Measurements from ENCODE around the gene DSCAM.
"Not testable (repeated sequence)": the region's sequence is repeated elsewhere in the genome, so short reads cannot be mapped to it uniquely, and the experiment has no call there.

Gene DSCAM

GRCh38 chr21:40471103-40471502, 375.9 kb downstream of the DSCAM start:
- no peak for DNase-seq

- peak in 1 of 56 donors; percentile 5 for DNase-seq
Observed at GRCh38 chr21:40466893-40467483, 380.0 kb downstream of the DSCAM start.

GRCh38 chr21:40465382-40465781, 381.6 kb downstream of the DSCAM start:
- no peak for DNase-seq

DNA sequence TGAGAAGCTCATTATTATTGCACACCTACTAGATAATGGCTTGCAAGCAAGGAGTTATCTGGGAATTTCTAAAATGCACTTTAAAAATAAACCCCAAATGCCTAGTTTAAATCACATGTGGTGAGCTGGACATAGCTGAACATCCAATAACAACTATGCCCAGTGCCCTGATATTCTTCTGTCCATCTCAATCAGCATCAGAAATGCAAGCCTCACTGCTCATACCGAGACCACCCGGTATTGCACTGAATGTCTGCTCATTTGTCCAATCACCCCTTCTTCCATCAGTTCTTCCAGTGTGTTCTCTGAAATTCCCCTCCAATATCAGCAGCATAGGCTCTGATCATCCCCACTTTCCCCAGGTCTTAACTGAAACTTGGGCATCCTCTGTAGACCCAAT, 383.8 kb downstream of the DSCAM start:
- DNase-seq, result no peak

DNA sequence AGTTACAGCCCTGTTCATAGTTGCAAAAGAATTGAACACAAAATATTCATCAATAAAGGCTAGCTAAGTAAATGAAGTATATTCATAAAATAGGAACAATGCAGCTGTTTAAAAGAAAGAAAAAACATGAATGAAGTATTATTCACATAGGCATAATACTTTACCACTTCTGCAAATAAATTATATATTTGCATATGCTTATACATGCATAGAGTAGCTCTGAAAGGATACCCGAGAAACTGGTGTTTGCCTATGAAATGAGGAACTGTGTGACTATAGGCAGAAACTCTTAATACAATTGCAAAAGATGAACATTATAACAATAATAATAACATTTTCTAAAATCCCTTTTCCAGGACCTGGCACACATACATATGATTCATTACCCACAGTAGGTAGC, 385.9 kb downstream of the DSCAM start:
- DNase-seq, result no peak

DNA sequence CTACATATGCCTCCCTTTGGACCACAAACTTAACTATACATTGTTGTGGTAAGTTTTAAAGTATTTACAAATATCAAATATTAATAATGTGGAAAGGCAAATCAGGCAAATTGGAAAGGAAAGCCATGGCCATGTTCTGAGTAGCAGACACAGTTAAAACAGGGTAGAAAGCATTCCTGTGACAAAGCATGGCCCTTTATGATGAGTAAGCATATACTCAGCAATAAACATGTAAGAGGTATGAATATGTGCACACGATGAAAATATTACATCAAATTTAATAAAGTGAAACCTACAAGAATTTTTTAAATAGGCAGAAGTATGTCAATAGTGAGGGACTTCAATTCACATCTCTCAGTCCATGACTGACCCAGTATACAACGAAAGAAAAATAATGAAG, 389.2 kb downstream of the DSCAM start:
- DNase-seq, result no peak

GRCh38 chr21:40454057-40454456, 392.9 kb downstream of the DSCAM start:
- DNase-seq, result no peak

GRCh38 chr21:40453183-40453582, 393.8 kb downstream of the DSCAM start:
- no peak for DNase-seq

- no peak for DNase-seq
Observed at GRCh38 chr21:40452548-40452947, 394.4 kb downstream of the DSCAM start.

GRCh38 chr21:40447016-40447415, 399.9 kb downstream of the DSCAM start:
- DNase-seq, result no peak

GRCh38 chr21:40445349-40445921, 401.5 kb downstream of the DSCAM start:
- DNase-seq, result no peak

DNA sequence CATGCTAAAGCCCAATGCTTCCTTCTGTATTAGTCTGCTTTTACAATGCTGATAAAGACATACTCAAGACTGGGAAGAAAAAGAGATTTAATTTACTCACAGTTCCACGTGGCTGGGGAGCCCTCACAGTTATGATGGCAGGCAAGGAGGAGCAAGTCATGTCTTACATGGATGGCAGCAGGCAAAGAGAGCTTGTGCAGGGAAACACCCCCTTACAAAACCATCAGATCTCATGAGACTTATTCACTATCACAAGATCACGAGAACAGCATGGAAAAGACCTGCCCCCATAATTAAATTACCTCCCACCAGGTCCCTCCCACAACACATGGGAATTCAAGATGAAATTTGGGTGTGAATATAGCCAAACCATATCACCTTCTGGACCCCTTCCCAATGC, 407.4 kb downstream of the DSCAM start:
- DNase-seq, result not testable (repeated sequence)

- no peak for DNase-seq
Observed at GRCh38 chr21:40438616-40439015, 408.3 kb downstream of the DSCAM start.

DNA sequence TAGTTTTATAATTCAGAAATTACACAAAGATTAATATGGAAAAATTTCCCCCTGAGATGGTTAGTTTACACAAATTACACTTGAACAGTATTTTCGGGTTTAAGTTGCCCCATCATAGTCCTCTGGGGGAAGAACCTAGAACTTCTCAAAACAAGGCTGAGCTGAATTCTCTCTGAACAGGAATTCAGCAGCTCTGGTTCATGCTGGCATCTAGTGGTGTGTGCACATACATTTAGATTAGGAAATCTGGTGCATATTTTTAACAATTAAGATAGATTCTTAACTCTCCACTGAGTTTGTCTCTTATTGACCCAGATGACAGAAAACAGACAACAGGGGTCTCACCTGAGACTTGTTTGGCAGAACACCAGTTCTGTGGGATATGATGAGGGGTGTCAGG, 410.7 kb downstream of the DSCAM start:
- no peak for DNase-seq

GRCh38 chr21:40433538-40433937, 413.4 kb downstream of the DSCAM start:
- no peak for DNase-seq

- DNase-seq, result no peak
Observed at GRCh38 chr21:40425981-40426380, 421.0 kb downstream of the DSCAM start.

DNA sequence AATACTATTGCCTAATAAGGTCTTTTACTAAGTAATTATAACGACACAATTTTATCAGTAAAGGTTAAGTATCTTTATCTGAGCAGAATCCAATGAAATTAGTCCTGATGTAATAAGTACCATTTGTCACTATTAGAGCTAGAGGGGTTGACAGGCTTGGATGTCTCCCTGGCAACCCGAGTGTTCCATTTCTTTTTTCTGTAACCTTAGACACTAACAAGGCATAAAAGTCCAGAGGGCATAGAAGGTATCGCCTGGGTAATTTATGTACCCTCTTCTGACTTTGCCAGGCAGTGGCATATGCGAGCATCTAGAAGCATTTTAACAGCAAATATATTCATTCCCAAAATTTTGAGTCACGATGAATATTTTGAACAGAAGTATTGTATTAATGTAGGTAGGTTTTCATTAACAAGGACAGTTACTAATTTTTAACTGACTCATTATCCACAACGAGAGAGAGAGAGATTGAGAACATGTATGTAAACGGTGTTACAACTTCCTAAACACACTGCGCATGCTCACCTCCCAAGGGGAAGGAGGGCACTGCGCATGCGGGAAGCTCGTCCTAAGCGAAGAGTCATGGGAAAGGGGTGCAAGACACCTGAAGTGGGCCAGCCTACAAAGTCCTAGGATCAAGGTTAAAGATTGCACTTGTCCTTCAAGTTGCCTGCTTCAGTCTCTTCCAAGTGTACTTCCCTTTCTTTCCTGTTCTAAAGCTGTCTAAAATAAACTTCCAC, 423.9 kb downstream of the DSCAM start:
- peak in 32 of 56 donors; percentile 1 to 81 (median 22) for DNase-seq

DNA sequence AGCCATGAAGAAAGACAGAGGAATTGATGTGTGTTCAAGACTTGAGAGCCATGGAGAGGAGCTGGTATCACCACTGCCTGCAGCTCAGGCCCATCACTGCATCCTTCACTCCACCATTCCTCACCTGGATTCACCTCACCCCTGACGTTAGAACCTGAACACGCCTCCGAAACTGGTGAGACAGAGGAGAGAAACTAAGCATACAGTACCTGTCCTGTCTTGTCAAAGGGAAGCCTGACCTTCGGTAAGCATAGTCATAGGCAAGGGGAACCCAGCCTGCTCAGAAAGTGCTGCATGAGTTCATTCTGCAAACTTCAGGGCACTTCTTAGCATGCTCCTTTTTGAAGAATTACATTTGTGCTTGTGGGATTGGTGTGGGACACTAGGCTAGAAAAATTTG, 425.8 kb downstream of the DSCAM start:
- no peak for DNase-seq

DNA sequence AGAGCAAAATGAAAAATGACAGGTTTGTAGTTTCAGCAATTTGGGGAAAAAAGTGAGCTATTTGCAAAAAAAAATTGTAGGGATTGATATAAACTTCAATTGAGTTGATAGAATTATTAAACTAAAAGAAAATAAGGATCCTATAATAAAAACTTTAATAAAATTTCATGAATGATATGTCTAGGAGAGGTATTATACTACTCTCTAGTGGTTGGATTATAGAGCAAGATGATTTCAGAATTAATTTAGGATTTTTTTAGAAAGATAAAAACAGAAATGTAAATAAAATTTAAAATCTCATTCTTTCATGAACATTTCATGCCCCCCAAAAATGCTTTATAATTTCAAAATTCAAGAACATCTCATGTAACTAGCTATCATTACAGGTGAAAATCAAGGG, 430.4 kb downstream of the DSCAM start:
- no peak for DNase-seq

- no peak for DNase-seq
Observed at GRCh38 chr21:40408561-40408960, 438.4 kb downstream of the DSCAM start.

GRCh38 chr21:40404396-40404800, 442.6 kb downstream of the DSCAM start:
- DNase-seq, result no peak

DNA sequence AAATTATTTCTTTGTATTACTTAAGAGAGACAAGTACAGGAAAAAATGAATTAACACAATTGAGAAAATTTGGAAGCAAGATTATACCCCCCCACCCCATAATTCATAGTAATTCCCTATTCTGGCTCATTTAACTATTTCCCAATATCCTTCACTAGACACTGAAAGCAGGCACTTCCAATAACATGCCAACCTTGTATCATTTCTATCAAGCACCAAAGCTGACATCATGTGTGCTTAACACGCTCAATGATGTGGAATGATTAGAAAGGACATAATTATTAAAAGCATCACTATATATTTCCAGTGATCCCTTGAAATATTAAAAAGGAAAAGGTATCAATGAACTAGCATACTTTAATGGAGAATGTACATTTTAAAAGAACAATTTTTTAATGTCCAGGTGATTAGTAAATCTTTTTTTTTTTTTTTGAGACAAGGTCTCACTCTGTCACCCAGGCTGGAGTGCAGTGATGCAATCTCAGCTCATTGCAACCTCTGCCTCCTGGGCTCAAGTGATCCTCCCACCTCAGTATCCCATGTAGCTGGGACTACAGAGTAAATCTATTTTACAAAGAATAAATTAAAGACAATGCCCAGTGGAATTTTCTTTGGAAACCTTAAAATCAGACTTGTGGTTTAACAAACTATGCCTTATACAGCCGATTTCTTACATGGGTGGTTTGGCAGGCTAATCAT, 443.9 kb downstream of the DSCAM start:
- no peak for DNase-seq
